Measurements from ENCODE around the gene MAP9.
"Not testable (repeated sequence)": the region's sequence is repeated elsewhere in the genome, so short reads cannot be mapped to it uniquely, and the experiment has no call there.

Gene MAP9

DNA sequence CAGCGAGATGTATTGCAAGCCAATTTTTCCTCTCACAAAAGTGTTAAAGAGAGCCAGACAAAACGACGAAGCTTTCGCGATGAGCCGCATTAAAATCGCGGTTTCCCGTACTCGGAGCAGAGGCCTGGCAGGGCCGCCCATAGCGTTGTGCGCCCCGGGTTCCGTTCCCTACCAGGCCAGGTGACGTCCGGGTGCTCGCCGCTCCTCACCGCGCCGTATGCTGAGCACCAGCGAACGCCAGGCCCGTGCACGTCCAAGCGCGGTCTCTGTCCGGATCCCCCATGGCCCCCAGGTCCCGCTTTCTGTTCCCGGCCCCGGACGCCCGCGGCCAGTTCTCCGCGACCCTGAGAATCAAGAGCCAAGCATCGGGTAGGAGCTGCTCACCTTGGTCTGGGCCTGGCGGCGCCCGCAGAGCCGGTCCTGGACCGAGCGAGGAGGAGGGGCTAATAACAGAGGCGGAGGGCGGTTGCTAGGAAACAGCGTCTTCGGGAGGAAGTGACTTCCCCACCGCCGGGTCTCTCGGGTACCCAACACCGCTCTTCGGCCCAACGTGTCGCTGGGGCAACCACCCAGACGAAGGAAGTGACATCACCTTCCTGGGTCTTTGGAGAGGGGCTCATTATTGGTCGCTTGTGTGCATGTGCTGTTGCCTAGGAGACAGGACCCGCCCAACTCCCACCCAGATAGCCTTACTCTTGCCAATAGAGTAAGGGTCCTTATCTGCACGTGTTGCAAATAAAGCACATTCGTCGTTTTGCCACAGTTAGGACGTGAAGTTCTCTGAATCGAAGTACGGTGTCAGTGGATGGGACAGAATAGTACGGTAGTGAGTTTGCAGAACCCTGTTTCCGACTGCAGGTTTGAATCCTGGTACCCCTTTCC, at the start of gene MAP9:
Gene MAP9, minus strand, starts transcription at position 579 of the 882 bp plus-strand sequence. CDS start 1,115 bp downstream, outside the sequence.
- DNase-seq = peak; percentile 95

DNA sequence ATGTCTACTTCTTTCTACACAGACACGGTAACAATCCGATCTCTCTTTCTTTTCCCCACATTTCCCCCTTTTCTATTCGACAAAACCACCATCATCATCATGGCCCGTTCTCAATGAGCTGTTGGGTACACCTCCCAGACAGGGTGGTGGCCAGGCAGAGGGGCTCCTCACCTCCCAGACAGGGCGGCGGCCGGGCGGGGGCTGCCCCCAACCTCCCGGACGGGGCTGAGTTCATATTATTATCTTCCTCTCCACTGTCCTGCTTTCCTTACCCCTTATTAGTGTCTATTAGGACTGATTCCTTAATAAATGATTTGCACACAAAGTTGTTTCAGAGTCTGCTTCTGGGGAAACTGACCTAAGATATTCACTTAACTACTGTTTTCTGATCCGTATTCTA, 48.0 kb upstream of the MAP9 start:
- not testable (repeated sequence) for DNase-seq

GRCh38 chr4:155423671-155424070, 46.9 kb upstream of the MAP9 start:
- no peak for DNase-seq

DNA sequence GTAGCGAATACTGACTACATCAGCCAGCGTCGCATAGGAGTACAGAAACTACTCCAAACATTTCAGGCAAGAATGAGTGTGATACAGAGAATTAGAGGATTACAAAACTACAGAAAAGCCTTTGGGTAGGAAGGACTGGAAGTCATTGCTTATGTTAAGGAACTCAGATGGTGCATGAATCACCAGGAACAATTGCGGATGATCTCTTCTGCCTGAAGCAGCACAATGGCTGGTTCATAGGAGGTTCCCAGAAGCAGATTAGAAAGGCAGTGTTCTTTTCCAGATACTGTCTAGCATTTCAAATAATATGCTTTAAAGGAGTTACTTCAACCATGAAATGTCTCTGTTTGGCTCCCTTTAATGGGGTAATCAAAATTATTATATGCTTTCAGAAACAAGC, 42.5 kb upstream of the MAP9 start:
- DNase-seq = no peak

DNA sequence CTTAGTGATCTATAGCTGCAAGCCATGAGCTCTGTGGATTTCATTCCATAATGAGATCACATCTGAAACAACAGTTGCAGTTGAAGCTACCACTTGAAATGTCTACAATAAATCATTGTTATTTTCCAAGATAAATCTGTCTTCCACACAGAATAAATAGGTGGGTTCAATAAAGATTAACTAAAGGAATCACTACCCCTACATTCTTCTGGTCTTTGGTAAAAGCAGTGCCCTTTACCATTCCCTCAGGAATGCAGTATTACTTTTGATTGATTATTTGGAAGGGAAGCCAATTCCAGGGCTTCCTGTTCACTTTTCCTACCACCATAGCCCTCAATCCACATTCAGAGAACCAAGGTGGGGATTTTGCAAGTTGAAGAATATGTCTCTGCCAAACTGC, 38.9 kb upstream of the MAP9 start:
- DNase-seq = no peak

GRCh38 chr4:155413451-155413850, 36.7 kb upstream of the MAP9 start:
- DNase-seq = no peak

DNA sequence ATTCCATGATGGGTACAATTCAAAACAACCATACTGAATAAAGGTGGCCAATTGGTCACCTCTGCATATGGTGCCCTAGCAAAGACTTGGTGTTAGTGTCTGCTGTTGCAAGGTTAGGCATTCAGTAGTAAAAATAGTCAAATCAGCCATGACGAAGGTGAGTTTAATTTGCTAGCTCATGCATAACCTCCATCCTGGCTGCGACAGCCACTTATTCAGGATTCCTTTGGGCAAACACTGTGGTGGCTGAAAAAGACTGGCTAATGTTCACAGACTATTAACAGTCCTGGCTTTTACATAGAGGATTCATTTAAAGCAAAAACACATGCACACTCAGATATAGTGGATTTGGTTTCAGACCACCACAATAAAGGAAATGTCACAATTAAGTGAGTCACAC, 34.8 kb upstream of the MAP9 start:
- DNase-seq = no peak

DNA sequence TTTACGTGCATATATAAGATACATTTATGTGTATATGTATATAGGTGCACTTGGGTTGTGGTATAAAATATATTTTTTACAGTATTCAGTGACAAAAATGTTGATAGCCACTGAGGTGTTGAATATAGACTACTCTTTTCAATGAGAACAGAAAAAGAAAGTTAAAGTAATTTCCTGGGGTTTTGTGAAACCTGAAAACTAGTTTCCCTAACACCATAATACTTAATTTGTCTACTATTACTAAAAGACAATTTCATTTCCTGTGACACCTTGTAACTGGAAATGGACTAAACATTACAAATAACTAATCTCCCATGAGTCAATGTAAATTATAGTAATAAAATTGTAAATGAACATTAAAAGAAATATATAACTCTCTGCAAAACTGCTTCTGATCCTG, 32.0 kb upstream of the MAP9 start:
- no peak for DNase-seq

DNA sequence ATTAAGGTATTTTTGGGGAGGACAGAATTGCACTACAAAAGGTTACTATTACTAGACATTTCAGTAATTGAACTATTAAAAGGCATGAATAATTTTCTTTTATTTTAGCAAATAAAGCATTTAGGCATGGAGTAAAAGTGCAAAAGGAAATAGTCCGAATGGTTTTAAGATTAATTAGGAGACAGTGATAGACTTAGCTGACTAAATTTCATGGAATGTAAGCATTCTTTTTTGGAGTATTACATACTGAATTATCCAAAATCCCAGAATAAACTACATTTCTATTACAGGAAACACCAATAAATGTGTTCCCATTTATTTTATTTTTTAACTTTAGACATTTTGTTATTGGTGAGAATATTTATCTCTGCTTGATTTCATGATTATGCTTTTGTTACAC, 30.7 kb upstream of the MAP9 start:
- no peak for DNase-seq

DNA sequence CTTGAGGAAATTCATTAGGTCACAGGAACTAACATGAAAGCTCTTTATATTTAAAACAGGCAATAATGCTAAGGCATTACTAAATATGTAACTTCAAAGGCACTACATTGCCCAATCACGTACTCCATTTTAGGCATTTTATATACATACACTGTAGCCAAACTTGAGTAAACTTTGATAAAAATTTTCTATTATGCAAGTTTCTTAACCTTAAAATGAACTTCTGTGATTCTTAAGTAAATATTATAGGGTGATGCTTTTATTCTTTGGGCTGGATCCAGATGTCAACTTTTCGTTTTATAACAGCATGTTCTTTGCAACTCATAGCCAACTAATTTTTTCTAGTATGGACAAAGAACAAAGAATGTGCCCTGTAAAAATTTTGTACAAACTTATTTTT, 28.3 kb upstream of the MAP9 start:
- no peak for DNase-seq

DNA sequence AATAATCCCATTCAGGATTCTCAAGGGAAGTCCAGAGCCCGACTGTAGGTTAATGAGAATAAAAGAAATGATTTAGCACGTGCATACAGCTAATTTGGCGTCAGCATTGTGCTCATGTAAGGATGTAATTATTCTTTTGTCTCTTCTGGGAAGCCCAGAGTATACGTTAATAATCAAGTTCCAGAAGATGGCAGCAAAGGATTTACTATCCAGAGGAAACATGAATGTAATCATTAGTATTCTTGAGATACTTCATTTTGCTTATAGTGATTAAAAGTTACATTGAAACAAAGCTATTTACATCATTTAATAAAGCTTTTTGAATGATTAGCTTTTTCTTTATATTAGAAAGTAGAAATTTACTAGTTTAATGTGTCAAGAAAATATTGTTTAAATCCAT, 27.1 kb upstream of the MAP9 start:
- no peak for DNase-seq

- no peak for DNase-seq
Observed at GRCh38 chr4:155402941-155403340, 26.2 kb upstream of the MAP9 start.

- no peak for DNase-seq
Observed at GRCh38 chr4:155400893-155401292, 24.1 kb upstream of the MAP9 start.

GRCh38 chr4:155399974-155400697, 23.4 kb upstream of the MAP9 start:
- DNase-seq = no peak

DNA sequence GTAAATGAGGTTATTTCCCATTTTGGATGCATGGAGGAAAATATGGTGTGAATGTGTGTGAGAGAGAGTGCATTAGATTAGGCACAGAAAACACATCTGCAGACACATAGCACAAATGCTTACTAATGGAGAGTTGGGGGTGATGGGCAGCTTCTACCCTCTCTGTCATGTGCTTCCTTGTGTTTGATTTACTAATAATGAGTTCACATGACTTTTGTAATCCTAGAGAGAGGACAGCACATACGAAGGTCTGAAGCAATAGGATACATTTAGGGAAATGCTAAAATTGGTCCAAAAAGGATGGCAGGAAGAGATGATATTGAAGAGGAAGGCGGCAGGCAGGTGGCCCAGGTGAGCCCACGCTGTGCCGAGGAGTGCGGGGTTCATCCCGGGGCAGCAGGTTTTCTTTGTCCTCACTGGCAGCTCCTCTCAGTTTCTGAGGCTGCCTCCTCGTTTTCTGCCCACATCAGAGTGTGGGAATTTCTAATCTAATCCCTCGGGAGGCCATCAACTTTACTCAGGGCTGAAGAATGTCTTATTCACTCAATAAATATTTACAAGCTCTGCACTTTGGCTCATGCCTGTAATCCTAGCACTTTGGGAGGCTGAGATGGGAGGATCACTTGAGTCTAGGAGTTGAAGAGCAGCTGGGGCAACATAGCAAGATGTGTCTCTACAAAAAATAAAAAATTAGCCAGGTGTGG, 15.9 kb upstream of the MAP9 start:
- DNase-seq = no peak

DNA sequence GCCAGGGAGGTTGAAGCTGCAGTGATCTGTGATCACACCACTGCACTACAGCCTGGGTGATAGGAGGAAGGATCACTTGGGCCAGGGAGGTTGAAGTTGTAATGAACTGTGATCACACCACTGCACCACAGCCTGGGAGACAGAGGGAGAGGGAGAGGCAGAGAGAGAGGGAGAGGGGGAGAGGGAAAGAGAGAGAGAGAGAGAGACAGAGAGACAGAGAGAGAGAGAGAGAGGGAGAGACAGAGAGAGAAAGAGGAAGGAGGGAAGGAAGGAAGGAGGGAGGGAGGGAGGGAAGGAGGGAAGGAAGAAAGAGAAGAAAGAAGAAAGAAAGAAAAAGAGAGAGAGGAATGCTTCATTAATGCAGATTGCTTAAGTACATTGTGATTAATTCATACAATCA, 15.2 kb upstream of the MAP9 start:
- DNase-seq = no peak

GRCh38 chr4:155388162-155388561, 11.4 kb upstream of the MAP9 start:
- no peak for DNase-seq

- no peak for DNase-seq
Observed at GRCh38 chr4:155383541-155383940, 6.8 kb upstream of the MAP9 start.

GRCh38 chr4:155377276-155377675, 511 bp upstream of the MAP9 start:
- no peak for DNase-seq

DNA sequence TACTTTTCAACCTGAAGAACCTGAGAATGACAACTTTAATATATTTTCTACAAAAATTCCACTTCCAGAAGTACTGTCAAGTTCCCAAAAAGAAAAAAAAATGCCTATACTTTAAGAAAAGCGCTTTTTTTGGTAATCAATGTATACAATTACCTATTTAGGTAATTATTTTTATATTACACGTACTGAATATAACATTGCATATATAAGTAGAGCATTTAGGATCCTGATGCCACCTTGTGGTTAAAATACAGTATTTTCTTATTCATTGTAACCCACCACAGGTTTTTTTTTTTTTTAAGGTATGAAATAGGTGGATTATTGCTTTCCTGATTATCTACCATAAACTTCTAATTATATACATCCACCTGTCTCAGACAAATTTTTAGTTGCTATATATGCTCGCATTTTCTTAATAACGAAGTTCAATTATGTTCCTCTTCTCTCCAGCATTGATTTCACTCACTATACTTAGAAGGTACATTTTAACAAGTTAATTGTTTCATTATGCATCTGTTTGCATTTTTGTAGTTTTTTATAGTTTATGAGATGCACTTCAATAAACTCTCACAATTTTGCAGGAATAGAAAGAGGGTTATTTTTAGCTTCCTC, 5.2 kb downstream of the MAP9 start:
- peak; percentile 8 for DNase-seq

DNA sequence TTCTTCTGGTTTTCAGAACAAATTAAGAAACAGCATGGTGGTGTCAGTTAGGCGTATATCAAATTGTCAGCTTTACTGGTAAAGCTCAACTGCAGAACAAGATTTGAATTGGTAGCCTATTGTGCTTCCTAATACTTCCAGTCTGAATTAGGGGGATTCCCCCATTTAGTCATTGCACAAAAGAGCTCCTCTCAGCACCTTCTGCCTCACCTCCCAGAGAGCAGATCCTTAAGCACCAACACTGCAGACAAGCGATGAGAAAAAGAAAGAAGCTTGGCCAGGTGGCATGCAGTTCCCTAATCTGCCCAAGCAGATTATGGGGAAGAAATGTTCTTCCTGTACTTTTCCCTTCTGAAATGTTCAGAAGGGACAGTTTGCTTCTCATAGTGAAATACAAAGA, 9.2 kb downstream of the MAP9 start:
- no peak for DNase-seq

DNA sequence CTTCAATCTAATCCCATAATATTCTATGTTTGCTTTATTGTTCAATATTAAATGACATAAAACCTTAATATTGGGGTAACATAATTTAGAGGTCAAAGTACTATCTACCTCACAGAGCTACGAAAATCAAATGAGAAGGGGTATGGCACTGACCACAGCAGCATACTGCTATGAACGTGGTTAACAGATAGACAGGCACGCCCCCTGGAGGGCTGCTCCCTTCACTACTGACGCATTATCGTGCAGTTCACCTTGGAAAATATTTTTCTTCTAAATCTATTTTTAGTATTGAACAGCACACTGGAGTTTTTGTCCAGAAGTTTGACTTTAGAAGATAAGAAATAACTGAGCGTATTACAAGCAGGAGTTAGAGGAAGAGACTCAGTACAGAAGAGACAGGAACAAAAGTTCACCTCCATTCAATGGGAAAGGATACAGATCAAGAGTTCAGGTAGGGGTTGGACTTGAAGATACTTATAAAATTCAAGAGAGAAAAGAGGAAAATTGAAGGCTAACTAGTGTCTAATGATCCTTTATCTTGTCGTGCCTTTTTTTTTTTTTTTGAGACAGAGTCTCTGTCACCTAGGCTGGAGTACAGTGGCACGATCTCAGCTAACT, 22.7 kb downstream of the MAP9 start:
- peak; percentile 43 for DNase-seq

DNA sequence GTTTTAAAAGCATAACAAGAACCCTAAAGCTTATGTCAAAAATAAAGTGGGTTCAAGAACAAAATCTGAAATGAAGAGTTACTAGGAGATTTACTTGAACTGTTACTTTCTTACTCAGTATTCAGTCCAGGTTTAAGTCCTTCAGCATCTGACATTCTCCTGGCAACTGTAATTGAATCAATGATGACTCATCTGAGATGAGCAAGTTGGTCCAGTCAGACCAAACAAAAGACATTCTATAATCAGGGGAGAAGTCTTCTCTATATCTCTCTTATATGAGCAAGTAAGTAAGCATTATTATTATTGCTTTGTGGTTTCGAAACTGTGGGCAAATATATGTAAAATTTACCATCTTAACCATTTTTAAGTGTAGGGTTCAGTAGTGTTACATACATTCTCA, 34.6 kb downstream of the MAP9 start:
- DNase-seq = peak; percentile 1
